Activated T-helper 9 cell treated with anti-CD3 and anti-CD28 coated beads, Interleukin-2, amount 50 U/mL, for 16 hours (primary cell): ENCODE results near the gene COPS9.
A peak's percentile ranks its signal among the peaks of the same experiment; 100 is the strongest.

Source experiments
- DNase-seq: peaks from one replicate; pipeline ENCODE4 v3.0.0-alpha.2; 2020; ENCODE audit warnings: low read depth

COPS9 gene

DNA sequence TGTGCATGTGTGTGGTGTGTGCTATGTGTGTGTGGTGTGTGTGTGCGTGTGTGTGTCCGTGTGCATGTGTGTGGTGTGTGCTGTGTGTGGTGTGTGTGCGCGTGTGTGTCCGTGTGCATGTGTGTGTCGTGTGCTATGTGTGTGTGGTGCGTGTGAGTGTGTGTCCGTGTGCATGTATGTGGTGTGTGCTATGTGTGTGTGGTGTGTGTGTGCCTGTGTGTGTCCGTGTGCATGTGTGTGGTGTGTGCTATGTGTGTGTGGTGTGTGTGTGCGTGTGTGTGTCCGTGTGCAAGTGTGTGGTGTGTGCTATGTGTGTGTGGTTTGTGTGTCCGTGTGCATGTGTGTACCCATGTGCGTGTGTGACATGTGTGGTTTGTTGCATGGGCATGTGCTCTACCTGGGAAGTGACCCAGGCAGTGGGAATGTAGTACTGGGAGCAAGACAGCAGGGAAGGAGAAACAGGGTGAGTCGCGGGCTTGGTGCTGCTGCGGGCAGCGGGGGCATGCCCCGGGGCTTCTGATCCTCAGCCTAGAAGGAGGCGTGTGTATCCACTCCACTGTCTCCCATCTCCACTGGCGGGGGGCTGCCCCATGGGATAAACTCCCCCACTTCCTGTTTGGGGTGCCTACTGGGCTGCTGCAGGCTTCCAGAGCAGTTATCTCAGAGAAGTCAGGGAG is 11.9 kb upstream of the COPS9 start:
- no peak for DNase-seq

DNA sequence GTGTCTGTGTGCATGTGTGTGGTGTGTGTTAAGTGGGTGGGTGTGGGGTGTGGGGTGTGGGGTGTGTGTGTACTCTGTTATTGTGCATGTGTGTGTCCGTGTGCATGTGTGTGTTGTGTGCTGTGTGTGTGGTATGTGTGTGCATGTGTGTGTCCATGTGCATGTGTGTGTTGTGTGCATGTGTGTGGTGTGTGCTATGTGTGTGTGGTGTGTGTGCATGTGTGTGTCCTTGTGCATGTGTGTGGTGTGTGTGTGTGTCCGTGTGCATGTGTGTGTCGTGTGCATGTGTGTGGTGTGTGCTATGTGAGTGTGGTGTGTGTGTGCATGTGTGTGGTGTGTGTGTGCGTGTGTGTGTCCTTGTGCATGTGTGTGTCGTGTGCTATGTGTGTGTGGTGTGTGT is 11.3 kb upstream of the COPS9 start:
- DNase-seq, result no peak

DNA sequence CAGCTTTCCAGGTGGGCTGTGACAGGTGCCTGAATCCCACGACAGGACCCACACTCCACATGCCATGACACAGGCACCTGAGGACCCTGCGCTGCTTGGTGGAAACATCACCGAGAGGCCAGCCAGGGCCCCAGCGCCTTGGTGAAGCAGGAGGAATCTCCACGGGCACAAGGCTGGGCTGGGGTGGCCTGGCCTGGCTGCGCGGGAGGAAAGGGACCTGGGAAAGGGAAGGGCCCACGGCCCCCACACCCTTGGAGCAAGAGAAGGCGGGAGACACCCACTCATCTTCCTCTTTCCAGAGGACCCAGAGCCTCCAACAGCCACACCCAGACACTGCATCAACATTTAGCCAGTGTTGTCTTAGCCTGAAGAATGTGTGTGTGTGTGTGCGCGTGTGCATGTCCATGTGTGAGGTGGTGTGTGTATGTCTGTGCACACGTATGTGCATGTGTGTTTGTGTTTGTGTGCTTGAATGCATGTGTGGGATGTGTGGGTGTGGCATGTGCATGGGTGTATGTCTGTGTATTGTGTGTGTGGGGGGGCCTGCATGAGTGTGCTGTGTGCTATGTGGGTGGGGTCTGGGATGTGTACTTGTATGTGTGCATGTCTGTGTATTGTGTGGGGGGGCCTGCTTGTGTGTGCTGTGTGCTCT is 10.6 kb upstream of the COPS9 start:
- DNase-seq, result no peak

DNA sequence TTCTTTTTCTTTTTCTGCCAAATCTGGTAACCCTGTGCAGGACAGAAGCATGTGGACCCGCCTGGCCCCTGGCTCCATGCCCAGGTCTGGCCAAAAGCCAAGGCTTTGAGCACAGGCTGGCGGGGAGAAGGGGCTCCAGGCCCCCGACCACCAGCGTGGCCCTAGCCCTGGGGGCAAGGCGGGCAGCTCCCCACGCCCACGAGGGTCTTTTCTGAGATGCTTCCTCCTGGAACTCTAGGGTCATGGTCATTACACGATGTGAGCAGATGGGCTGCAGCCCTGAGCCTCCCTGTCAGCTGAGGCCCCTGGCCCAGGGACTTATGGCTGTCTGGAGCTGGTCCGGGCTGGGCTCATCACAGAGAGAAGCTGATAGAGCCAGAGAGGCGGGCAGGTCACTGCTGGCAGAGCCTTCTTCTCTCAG is 10.0 kb upstream of the COPS9 start:
- DNase-seq, result no peak

DNA sequence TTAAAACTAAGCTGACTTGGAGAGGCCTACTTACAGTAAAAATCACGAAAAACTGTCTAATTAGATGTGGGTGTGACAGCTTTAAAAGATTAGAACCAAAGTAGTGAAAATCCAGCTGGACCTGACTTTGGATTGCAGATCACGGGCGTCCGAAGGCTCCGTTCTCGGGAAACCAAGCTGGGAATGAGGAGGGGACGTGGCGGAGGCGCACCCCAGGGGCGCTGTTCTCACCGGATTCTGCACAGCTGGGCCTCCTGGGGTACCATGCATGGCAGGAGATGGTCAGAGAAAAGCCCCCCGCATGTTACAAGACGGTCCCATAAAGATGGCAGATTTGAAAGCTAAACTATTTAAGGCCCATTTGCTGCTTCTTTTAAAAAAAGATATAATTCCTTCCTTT is 9.4 kb upstream of the COPS9 start:
- no peak for DNase-seq

DNA sequence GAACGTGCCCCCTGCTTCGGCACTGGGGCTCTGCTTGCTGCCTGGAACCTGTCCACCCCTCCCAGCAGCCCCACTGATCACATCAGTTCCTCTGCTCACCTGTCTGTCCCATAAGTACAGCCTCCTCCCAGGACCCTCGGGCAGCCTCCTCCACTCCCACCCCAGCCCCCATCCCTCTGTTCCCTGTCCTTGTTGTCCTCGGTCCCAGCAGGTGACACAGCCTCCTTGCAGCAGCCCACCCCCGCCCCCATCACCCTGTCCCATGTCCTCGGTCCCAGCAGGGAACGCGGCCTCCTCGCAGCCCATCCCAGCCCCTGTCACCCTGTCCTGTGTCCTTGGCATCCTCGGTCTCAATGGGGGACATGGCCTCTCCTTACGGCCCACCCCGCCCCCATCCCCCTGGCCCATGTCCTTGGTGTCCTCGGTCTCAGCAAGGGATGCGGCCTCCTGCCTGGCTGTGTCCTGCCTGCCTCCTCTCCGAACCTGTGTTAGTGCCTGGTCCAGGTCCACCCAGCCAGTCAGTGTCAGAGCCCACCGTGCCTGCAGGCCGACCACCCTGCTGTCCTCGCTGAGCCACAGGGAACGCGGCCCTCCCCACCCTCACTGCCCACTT is 8.7 kb upstream of the COPS9 start:
- DNase-seq, result no peak

DNA sequence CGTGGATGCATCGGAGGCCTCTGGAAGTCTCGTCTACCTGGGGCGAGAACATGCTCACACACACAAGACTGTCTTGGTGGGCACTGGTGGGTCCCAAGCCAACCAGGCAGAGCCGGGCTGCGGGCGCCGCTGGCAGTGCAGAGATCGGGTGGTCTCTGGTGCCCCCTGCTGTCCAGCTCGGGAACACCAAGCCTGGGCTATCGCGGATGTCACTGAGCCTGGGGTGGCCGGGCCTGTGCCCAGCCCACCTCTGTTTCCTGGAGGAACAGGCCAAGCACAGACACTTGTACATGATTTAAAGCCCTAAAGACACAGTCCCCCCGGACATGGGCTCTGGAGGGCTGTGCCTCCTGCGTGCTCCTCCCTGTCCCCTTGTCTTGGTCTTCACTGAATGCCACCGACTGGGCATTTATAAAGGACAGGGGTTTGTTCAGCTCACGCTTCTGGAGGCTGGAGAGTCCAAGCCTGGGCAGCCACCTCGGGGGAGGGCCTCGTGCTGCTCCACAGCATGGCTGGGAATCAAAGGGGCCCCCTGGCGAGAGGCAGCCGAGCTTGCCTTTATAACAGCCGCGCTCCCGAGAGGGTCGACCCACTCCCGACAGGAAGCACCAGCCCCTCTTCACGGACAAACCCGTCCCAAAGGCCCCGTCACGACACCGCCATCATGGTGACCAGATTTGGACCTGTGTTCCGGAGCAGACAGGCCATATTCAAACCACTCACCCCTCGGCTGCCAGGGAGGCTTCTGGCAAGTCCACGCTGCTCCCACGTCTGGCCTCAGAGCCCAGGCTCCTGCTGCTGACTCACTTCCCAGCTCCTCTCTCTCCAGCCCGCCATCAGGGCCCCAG is 7.9 kb upstream of the COPS9 start:
- peak; percentile 73 for DNase-seq

DNA sequence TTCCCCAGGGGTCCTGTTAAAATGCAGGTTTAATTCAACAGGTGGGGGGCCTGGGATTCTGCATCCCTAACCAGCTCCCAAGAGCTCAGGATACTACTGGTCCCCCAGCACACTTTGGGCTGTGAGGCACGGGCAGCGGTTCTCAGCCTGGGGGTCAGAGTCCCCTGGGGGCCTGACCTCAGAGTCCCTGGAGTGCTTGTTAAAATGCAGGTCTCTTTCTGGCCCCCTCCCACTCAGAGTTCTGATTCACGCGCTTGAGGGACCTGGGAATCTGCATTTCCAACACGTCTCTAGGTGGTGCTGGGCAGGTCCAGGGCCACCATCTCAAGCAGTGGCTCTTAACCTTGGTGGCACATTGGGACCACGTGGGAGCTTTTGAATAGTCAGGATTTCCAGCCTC is 7.2 kb upstream of the COPS9 start:
- DNase-seq, result no peak

DNA sequence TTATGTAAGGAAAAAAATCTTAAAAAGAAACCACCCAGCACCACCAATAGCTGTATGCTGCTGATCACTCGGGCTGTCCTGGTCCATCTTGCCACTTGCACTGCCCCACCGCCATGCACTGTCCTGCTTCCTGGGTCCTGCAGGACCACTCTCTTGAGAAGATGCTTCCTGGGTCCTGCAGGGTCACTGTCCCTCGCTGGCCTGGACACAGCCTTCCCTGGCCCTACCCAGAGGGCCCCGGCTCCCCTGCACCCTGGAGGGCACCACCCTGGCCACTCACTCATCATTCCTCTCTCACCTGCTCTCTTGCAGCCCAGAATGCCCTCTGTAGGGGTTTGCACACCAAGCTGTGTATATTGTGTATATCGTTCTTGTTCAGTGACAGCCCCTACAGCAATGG is 6.8 kb upstream of the COPS9 start:
- no peak for DNase-seq

DNA sequence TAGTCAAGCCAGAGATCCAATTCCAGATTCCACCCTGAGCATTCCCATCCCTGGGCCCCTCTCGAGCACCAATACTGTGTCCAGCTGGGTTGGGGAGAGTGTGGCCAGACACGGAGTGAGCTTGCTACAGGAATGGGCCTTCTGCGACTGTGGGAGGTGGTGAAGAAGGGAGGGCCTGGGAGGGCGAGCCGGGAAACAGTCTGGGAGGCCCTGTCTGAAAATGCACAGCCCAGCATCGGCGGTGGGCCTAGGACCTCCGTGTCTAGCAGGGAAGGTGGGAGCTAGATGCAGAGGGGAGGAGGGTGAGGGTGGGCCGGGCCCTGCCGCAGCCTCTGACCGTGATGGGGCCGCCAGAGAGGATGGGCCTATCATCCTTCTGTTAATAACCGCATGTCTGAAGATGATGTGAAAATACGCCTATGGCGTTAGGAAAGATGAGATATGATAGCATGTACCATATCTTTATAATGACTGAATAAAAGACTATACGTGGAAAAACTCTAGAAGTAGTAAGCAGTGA is 6.2 kb upstream of the COPS9 start:
- DNase-seq, result no peak

DNA sequence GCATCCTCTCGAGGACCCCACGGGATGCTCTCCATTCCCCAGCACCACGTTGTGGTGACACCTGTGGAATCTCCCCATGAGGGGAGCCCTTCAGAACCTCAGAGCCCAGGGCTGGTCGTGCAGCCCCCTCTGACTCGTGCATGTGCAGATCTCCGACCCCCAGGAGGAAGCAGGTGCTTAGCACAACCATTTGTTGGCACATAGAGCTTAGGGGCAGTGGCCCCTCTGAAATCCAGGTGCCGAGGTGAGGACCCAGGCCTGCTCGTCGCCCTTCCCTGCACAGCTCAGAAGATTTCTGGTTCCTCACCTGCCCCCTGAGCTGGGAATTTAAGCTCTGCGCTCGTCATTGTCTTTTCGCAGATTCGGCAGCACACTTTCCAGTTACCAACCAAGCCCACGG is 5.6 kb upstream of the COPS9 start:
- no peak for DNase-seq

DNA sequence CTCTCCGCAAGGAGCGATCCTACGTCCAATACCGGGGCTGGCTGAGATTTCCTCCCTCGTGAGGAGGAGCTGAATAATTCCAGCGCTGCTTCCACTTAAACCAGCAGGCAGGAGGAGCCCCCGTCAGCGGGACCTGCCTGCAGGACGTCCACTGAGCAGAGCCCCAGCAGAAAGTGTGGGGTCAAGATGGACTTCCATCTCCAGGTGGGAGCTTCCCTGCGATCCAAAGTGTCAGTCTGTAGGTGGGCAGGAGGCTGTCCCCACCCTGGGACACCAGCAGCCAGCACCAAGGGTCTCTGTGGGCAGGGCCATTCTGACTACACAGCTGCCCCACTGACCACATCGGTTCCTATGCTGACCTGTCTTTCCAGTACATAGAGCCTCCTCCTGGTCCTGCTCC is 4.8 kb upstream of the COPS9 start:
- DNase-seq, result no peak

DNA sequence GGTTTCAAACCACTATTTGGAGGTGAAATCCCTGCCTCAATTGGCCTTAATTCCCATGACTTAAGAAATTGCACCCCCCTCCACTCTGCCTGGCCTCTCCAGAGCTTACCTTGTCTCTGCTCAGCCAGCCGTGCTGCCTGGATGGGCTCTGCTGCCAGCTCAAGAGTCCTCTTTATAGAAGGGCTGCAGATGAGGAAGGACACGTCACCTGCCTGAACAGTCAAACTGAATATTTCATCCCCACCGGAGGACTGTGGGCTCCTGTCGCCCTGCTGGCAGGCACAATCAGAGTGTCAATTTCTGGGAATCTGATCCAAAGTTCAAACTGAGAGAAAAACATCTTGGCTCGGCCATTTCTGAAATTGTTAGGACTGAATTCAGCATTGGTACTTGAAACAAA is 4.4 kb upstream of the COPS9 start, which contains the start of gene OTOS:
OTOS (minus strand) TSS at position 148 of the 400 bp plus-strand sequence. CDS start 332 bp downstream, outside the sequence.
- no peak for DNase-seq

DNA sequence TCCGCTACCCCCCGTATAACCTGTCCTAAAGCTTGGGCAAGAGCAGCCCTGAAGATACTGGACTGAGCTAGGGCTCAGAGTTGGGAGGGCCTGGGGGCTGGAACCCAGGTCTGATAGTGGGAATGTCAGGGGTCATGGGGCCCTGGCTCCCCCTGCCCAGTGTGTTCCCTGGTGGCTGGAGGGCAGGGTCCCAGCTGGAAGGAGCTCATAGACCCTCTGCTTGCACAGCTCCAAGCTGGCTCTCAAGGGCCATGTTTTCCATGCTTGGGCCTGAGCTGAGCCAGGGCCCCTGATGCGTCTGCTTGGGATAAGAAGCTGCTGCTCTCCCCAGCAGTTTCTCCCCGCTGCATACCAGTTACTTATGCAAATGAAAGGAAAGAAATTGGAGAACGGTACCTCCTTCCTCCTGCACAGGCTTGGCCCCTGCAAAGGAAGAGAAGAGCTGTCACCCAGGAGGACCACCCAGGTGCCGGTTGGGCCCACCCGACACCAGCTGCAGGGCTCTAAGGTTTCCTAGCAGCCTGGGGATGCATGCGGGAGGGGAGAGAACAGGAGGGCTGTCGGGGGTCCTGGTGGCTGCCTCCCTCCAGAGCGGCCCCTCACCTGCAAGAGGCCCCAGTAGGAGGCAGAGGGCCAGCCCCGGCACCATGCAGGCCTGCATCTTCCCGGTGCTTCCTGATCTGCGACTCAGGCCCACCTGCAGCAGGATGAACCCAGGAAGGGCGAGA is 3.7 kb upstream of the COPS9 start:
- DNase-seq, result no peak

DNA sequence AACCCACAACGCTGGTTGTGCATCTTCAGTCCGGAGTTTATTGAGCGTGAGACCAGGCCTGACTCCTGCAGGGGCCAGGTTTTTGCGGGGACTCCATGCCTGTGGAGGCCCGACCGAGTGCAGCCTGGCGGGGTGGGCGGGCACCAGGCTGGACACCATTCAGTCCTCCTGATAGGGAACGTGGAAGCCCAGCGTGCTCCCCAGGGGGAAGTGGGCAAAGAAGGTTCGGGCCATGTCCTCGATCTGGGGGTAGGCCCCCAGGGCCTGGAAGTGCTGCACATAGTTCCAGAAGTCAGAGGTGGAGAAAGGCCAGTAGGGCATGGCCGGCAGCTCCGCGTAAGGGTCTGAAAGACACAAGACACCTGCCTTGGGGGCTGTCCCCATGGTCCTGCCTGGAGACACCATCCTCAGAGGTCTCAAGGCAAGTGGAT is 2.9 kb upstream of the COPS9 start:
- DNase-seq, result no peak

DNA sequence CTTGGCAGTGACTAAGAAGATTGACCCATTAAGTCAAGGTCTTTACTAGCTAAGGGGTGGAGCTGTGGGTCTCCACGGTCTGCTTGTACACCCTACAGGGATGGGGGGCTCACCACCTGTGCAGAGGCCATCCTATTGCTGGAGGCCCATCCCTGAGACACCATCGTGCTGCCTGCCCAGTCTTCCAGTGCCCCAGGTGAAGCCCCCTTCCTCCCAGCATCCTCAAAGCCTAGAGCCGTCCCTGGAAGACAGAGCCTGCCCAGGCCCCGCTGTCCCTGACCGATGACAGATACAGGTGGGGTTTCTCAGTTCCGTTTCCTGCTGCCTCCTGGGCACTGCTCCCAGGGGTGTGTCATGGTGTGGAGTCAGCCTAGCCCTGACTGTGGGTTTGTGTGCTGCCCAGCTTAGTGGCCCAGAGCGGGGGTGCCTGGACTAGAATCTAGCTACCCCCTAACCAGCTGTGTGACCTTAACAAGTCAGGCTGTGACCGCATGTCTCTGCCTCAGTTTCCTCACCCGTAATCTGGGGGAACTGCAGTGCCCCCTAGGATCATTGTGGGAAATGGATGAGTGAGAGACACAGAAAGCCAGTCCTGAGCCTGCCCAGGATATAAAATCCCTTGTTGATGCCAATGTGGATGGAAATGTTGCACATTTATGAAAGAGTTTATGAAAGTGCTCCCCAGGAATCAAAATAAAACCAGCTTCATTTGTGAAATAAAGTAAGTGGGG is 2.3 kb upstream of the COPS9 start:
- no peak for DNase-seq

DNA sequence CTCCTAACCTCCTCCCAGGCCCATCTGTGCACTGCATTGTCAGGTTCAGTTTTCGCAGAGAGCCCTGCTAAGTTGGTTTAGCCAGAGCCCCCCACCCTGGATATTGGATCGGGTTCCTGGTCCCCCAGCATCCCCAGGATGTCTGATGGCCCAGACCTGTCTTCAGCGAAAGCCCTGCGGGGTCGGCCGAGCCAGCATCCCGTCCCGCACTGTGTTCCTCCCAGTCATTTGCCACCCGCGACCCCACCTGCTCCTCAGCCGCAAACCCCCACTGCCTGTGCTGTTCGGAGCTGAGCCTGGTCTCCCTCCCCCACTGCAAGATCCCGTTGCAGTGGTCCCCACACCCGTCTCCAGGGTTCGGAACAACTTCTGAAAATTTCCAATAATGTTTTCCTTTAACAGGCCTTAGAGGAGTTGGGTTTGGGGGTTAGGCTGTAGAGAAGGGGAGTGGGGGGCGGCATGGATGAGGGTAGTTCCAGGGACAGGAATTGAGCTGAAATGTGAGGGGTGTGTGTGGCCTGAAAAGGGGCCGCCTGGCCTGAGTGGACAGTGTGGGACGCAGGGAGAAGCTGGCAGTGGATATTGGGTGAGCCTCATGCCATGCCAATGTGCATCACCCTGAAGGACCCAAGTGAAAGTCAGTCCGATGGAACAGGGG is 1.6 kb upstream of the COPS9 start:
- DNase-seq, result no peak

DNA sequence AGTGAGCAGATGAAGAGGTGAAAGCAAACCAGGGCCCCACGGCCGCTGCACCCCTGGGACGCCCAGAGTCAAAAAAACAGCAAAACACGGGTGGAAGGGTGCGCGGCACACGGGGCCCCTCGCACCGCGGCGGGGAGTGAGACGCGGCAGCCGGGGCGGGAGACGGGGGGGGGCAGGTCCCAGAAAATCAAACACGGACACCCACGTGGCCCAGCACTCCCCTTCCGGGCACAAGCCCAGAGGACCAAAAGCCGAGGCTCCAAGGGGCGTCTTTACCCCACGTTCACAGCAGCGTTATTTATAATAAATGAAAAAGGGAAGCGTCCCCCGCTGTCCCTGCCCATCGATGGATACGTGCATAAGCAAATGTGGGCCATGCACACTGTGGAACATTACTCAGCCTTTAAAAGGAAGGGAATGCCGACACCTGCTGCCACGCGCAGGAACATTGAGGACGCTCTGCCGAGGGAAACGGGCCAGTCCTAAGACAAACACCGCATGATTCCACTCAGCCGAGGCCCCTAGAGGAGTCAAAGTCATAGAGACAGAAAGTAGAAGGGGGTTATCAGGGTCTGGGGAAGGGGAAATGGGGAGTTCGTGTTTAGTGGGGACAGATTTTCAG is 677 bp upstream of the COPS9 start:
- no peak for DNase-seq

DNA sequence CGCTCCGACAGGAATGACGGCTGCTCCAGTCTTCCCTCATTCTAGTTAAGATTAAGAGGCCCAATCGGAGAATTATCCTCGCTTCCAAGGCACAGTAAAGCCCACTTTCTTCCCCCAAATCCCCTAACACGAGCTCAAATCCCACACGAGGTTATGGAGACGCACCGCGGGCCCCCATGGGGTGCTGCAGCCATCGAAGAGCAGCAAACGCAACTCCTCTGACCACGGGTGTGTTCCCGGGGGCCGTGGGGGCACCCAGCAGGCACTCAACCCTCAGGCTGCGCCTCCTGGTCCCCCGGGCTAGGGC is 446 bp downstream of the COPS9 start:
- DNase-seq, result no peak

DNA sequence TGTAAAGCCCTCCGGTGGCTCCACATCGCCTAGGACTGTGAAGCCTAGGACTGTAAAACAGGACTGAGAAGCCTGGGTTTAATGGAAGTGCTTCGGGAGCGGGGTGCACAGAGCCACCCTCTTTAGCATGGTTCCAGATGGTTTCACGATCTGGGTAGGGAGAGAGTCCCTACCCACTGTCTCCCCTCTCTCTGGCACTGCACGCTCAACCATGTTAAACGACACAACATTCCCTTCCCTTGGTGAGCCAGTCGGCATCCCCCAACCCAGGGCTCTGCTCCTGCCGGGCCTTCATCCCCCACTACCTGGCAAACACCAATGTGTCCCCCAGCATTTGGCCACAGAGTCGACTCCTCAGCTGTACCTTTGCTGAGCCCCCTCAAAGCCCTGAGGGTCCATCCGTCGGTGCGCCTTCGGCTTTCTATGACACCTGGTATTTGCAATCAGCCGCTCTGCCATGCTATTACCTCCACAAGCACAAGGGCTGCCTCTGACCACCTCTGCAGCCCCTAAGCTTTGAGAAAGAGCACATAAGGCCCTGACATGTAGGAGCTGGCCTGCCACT is 1.1 kb downstream of the COPS9 start:
- DNase-seq, result no peak
